HL-60 (cell line): ENCODE measurements around the gene CHCHD6.

Source experiments
- DNase-seq, 2 experiments: peaks; one replicate each; pipeline ENCODE4 v3.0.0-alpha.2; 2010 to 2020; ENCODE audit warnings: low read depth in 1 of 2, low spot score in 1 of 2
- H3K27ac ChIP-seq: fragments of 250-450 bp; sonication (Bioruptor Pico); replicated peaks from 2 replicates; pipeline ENCODE4 v1.5.1; 2020; ENCODE audit warnings: mild to moderate bottlenecking, moderate library complexity
- H3K27me3 ChIP-seq: fragments of 250-450 bp; sonication (Bioruptor Pico); 2 replicates; pipeline ENCODE4 v1.5.1; 2021; ENCODE audit warnings: mild to moderate bottlenecking, moderate library complexity; ENCODE audit not compliant: insufficient read depth, poor library complexity, severe bottlenecking
- H3K4me3 ChIP-seq: replicated peaks from 2 replicates; pipeline ENCODE4 v1.5.1; 2011; ENCODE audit warnings: mild to moderate bottlenecking, control low read depth, low read length; ENCODE audit not compliant: insufficient read depth
- GABPA ChIP-seq: IDR thresholded peaks from 2 replicates; pipeline ENCODE4 v1.6.1; 2012; ENCODE audit warnings: low read depth
- POLR2AphosphoS5 ChIP-seq: IDR thresholded peaks from 2 replicates; pipeline ENCODE4 v1.6.1; 2012; ENCODE audit warnings: low read depth
- SPI1 ChIP-seq: IDR thresholded peaks from 2 replicates; pipeline ENCODE4 v1.6.1; 2012; ENCODE audit warnings: low read depth, mild to moderate bottlenecking, borderline replicate concordance
- TF ChIP-seq, protein P1 (sequence below): IDR thresholded peaks from 2 replicates; pipeline ENCODE4 v1.6.1; 2012; ENCODE audit warnings: low read depth; ENCODE audit not compliant: insufficient replicate concordance
- TF ChIP-seq, protein P2 (sequence below): IDR thresholded peaks from one replicate; pipeline ENCODE4 v1.5.1; 2011; ENCODE audit warnings: low read length, control low read depth, inconsistent platforms; ENCODE audit not compliant: insufficient read depth

Gene CHCHD6

GRCh38 chr3:126880901-126881300 is 176.9 kb downstream of the CHCHD6 start:
- no peaks in the 10 kb centered on the region for H3K27me3 ChIP-seq
- H3K27ac ChIP-seq, result no peak overlapping the region
- peak in 1 of 2 experiments; percentile 63 for DNase-seq
- no peak overlapping the region for H3K4me3 ChIP-seq
- TF ChIP-seq, protein P1, sequence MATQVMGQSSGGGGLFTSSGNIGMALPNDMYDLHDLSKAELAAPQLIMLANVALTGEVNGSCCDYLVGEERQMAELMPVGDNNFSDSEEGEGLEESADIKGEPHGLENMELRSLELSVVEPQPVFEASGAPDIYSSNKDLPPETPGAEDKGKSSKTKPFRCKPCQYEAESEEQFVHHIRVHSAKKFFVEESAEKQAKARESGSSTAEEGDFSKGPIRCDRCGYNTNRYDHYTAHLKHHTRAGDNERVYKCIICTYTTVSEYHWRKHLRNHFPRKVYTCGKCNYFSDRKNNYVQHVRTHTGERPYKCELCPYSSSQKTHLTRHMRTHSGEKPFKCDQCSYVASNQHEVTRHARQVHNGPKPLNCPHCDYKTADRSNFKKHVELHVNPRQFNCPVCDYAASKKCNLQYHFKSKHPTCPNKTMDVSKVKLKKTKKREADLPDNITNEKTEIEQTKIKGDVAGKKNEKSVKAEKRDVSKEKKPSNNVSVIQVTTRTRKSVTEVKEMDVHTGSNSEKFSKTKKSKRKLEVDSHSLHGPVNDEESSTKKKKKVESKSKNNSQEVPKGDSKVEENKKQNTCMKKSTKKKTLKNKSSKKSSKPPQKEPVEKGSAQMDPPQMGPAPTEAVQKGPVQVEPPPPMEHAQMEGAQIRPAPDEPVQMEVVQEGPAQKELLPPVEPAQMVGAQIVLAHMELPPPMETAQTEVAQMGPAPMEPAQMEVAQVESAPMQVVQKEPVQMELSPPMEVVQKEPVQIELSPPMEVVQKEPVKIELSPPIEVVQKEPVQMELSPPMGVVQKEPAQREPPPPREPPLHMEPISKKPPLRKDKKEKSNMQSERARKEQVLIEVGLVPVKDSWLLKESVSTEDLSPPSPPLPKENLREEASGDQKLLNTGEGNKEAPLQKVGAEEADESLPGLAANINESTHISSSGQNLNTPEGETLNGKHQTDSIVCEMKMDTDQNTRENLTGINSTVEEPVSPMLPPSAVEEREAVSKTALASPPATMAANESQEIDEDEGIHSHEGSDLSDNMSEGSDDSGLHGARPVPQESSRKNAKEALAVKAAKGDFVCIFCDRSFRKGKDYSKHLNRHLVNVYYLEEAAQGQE, result no peak
- no peak for TF ChIP-seq GABPA
- TF ChIP-seq SPI1, result peak; percentile 51; the same call in 1 of the 2 replicates
- TF ChIP-seq, protein P2, sequence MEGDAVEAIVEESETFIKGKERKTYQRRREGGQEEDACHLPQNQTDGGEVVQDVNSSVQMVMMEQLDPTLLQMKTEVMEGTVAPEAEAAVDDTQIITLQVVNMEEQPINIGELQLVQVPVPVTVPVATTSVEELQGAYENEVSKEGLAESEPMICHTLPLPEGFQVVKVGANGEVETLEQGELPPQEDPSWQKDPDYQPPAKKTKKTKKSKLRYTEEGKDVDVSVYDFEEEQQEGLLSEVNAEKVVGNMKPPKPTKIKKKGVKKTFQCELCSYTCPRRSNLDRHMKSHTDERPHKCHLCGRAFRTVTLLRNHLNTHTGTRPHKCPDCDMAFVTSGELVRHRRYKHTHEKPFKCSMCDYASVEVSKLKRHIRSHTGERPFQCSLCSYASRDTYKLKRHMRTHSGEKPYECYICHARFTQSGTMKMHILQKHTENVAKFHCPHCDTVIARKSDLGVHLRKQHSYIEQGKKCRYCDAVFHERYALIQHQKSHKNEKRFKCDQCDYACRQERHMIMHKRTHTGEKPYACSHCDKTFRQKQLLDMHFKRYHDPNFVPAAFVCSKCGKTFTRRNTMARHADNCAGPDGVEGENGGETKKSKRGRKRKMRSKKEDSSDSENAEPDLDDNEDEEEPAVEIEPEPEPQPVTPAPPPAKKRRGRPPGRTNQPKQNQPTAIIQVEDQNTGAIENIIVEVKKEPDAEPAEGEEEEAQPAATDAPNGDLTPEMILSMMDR, result no peak

- Histone ChIP-seq H3K27ac (no peak overlapping the region), H3K27me3 (no peaks in the 10 kb centered on the region), H3K4me3 (no peak overlapping the region)
- no peak for DNase-seq
- no peak for TF ChIP-seq POLR2AphosphoS5
- TF ChIP-seq, protein P2, result no peak
- TF ChIP-seq GABPA, result no peak
Measured at GRCh38 chr3:126881861-126882260, 177.8 kb downstream of the CHCHD6 start.

GRCh38 chr3:126883241-126883640 is 179.2 kb downstream of the CHCHD6 start:
- H3K4me3 ChIP-seq, result no peak overlapping the region
- DNase-seq, result no peak
- H3K27ac ChIP-seq, result no peak overlapping the region
- H3K27me3 ChIP-seq, result no peaks in the 10 kb centered on the region
- TF ChIP-seq, protein P1, result no peak
- TF ChIP-seq GABPA (no peak), SPI1 (no peak), POLR2AphosphoS5 (no peak)
- TF ChIP-seq, protein P2, result no peak

DNA sequence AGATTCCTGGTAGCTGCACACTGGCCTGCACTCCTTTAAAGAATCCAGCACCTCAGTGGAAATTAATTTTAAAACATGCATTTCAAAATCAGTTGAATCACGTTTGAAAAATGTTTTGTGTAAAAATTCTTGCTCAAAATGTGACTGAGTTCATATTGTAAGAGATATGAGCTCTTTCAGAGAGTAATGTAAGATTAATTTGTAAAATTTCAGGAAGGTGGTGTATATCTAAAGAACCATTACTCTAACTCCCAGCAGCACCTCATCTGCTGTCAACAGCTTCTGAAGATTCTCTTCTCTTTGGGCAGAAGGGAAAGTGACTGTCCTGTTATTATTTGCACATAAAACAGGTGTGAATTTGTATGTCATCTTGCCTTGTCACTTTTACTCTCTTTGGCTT is 181.4 kb downstream of the CHCHD6 start:
- no peak for TF ChIP-seq SPI1
- TF ChIP-seq POLR2AphosphoS5, result no peak
- TF ChIP-seq, protein P2, result no peak
- TF ChIP-seq, protein P1, result no peak
- TF ChIP-seq GABPA, result no peak
- no peak for DNase-seq
- no peaks in the 10 kb centered on the region for H3K27me3 ChIP-seq
- no peak overlapping the region for H3K27ac ChIP-seq
- H3K4me3 ChIP-seq, result no peak overlapping the region
